Endothelial cell of hepatic sinusoid (primary cell): Measurements from ENCODE around the gene FMN1.

ENCODE experiments used
- in situ Hi-C: cut with HindIII; loops from 2 replicates; pipeline ENCODE4 v1.10.0; 2017; ENCODE audit warnings: low sequenced_read_pairs

FMN1 gene

DNA sequence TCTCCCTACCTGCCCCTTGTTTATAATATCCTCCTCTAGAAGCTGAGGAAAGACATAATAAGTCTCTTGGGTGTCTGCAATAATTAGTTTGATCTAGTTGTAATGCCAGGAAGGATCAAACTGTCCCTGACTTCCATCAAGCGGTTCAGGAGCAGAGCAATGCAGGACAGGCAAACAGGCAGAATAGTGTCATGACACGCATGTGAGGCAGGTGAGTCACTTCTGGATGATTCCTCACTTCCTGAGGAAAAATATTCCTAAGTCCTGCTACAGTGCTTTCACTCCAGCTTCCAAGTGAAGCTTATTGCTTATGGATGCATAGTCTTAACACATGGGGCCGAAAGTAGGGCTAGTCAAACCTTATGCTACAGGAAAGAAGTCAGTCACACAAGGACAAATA lies 390.9 kb downstream of the FMN1 start:
- in situ Hi-C loops: no loop called here

- in situ Hi-C loops: no loop called here
These were observed 392.1 kb downstream of the FMN1 start for GRCh38 chr15:32802286-32802936.

DNA sequence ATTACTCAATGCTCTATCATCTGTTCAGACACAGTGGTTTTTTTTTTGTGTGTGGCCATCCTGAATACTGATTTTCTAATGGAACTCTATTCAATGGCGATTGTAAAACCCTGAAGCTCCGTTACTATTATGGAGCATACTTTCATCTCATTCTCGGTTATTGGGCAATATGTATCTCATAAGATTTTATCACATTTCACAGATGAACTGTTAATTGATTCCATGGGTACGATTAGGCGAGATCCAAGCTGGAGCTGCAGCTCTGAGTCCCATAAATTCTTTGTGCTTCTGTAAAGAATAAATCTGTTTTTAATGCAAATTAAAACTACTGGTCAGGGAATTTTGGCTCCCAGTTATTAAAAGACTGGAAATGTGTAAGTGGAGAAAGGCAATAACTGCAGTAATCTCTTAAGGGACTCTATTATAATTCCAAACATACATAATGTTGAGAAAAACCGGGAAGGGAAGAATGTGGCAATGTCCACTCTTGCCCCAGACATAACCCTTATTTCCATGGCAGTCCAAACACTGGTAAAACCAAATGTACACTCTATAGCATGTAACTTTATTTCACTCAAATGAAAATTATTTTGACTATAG lies 394.5 kb downstream of the FMN1 start:
- in situ Hi-C loops: loop anchor here (10.0 kb wide), 1 partner anchor 65 kb away; no protein-coding TSS in a partner anchor

DNA sequence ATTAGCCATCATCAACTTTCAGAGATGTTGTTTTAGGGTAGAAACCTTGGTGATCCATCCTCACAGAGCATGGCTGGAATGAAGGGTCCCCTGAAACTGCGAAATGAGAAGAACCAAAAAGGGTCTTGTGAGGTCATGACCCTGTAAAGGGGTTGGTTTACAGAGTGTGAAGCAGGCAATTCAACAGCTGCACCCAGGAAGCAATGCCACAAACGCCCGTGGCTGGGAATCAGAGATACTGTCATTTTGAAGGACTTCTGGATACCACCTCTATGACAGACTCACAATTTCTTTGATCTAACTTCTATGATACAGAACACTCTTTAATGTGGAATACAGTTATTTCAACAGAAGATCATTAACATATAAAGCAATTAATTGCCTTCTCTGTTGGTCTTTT lies 397.7 kb downstream of the FMN1 start:
- in situ Hi-C loops: loop anchor here (10.0 kb wide), 1 partner anchor 62 kb away; no protein-coding TSS in a partner anchor

- in situ Hi-C loops: loop anchor here (10.0 kb wide), 1 partner anchor 60 kb away; no protein-coding TSS in a partner anchor
These were observed 399.5 kb downstream of the FMN1 start for GRCh38 chr15:32794973-32795372.

- in situ Hi-C loops: loop anchor here (10.0 kb wide), 1 partner anchor 58 kb away; no protein-coding TSS in a partner anchor
These were observed 402.1 kb downstream of the FMN1 start for GRCh38 chr15:32792436-32792835.

DNA sequence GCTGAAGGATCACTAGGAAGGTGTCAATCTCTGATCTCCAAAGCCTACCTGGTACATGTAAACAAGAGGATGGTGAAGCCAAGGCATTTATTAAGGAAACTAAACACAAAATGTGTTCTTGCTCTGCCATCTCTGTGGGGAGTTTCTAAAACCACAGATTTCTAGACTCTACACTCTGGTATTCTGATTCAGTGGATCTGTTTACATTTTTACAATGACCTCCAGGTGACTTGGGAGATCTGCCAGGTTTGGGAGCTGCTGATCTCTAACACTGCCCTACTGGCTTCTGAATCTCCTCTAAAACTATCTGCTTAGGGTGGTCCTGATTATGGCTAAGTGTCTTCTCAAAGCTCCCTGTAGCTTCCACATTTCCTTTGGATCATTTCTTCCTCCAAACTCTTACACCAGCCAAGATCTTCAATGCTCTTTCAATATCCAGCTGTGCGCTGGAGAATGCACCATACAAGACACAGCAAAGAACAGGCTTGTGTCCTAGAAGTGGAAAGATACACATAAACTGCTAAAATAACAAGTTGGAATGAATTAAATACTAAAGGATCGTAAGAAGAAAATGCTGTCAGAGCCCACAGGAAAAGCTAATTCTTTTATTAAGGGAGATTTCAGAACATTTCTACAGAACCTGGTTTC lies 404.0 kb downstream of the FMN1 start:
- in situ Hi-C loops: loop anchor here (10.0 kb wide), 1 partner anchor 56 kb away; no protein-coding TSS in a partner anchor

DNA sequence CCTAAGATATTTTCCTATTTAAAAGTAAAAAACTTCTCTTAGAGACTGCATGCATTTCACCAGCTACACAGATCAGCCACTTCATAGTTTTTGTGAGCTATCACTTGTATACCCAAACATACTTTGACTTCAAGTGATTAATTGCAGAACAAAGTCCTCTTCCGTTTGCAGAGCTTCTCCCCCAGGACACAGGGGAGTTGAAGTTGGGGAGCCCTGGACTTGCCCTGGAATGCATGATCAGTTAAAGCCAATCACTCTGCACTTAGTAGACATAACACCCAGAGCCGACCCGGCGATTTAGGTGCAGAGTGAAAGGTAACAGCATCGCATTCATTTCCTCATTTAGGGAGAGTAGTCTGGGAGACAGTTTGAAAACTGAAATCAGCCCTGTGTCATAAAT lies 406.6 kb downstream of the FMN1 start:
- in situ Hi-C loops: no loop called here

- in situ Hi-C loops: no loop called here
These were observed 407.6 kb downstream of the FMN1 start for GRCh38 chr15:32786906-32787305.

DNA sequence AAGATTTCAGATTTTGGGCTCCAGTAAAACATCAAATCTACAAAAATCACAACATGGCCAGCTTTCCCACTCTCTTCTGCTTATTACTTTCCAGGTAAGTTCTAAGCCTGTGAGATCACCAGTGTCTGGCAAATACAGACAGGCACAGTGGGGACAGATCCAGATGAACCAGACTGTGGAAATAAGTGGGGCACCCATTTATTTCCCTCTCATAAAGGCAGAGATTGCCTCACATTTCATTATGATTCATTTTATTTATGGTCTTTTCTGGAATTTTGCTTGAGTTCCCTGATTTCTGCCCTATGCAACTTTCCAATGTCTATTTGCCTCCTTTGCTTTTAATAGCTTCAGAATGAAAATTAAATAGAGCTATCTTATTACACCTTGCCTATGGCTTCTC lies 409.9 kb downstream of the FMN1 start:
- in situ Hi-C loops: no loop called here

DNA sequence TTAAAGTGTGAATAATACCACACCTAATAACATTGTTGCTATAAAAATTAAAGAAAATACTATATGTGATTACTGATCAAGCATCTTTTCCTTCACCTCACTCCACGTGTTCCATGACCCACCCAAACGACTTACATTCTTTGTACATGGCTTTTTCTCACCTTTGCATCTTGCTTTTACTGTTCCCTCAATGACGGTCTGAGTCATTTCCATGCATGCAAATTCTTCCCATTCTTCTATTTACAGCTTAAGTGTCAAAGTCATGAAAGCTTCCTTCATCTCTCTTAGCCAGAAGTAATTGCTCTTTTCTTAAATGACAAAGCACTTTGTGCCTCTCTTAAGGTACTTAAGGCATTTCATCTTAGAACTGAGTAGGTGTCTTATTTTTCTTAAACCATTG lies 412.7 kb downstream of the FMN1 start:
- in situ Hi-C loops: no loop called here

DNA sequence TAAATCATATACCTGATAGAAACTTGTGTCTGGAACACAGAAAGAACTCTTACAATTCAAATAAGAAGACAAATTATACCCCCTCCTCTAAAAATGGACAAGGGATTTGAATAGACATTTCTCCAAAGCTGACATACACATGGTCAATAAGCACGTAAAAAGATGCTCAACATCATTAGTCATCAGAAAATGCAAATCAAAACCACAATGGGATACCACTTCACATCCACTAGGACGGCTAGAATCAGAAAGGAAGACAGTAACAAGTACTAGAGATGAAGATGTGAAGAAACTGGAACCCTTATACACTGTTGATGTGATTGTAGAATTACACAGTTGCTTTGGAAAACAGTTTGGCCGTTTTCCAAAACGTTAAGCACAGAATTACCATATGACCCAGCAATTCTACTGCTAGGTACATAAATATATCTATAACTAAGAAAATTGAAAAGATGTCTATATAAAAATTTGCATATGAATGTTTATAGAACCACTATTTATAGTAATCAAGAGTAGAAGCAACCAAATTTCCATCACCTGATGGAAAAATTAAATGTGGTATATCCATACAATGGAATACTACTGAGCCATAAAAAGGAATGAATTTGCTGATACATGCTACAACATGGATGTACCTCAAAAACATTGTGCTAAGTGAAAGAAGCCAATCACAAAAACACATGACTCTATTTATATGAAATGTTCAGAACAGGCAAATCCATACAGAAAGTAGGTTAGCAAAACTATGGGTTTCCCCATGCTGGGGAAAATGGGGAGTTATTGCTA lies 415.9 kb downstream of the FMN1 start:
- in situ Hi-C loops: no loop called here

DNA sequence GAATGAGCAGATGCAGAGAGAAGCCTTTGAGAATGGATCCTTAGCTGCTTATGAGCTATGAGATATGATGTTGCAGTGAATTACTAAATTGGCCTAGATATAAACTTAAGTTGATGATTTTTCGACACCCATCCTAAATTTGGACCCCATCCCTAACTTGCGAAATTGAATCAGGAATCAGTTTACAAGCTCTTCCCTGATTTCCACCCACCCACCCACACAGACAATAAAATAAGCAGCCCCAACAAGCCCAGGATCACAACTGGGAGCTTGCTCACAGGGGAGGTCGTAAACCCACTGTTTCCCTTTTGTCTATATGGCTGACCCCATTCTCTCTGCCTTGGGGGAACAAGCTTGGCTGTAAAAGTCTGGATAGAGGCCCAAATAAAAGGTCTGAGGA lies 419.4 kb downstream of the FMN1 start:
- in situ Hi-C loops: no loop called here

DNA sequence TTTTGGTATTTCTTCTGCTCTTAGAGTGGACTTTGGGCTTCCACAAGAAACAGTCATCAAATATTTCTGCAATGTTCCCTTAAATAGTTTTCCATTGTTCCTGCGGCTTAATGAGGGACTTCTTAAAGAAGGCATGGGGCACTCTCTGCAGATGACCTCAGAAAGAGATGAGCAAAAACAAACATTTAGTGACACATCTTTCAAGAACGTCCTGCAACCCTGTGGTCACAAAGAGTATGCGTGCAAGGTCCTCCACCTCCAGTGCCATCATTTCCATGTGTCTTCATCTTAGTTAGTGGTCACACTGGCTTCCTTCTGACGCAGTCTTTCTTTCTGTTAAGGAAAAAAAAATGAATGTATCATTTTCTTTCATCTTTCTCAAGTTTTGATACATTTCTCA lies 420.5 kb downstream of the FMN1 start:
- in situ Hi-C loops: loop anchor here (5.0 kb wide), 1 partner anchor 97 kb away; no protein-coding TSS in a partner anchor

GRCh38 chr15:32767236-32767635 lies 427.3 kb downstream of the FMN1 start:
- in situ Hi-C loops: no loop called here

- in situ Hi-C loops: no loop called here
These were observed 428.4 kb downstream of the FMN1 start for GRCh38 chr15:32766101-32766500.

- in situ Hi-C loops: no loop called here
These were observed 429.3 kb downstream of the FMN1 start for GRCh38 chr15:32765236-32765635.

GRCh38 chr15:32763295-32763694 lies 431.2 kb downstream of the FMN1 start:
- in situ Hi-C loops: no loop called here

- in situ Hi-C loops: no loop called here
These were observed 437.1 kb downstream of the FMN1 start for GRCh38 chr15:32757426-32757825.

- in situ Hi-C loops: no loop called here
These were observed 443.5 kb downstream of the FMN1 start for GRCh38 chr15:32750979-32751378.

- in situ Hi-C loops: no loop called here
These were observed 446.6 kb downstream of the FMN1 start for GRCh38 chr15:32747921-32748342.
